H1 (cell line): ENCODE results near the gene TRIM67. TPM values are rescaled to one million over a fixed set of nuclear protein-coding genes. Genes with fewer than 3 reads are reported as not detected.

Source experiments
- CTCF ChIA-PET: fragments of 300-600 bp; sonication (Branson Sonifier 250); formaldehyde crosslinking; loops from one replicate; lab custom pipeline; 2021; ENCODE audit not compliant: partially characterized antibody; lab: Charles Lee
- POLR2A ChIA-PET: fragments of 300-600 bp; sonication (Branson Sonifier 250); formaldehyde crosslinking; loops from one replicate; lab custom pipeline; 2021; ENCODE audit warnings: inconsistent platforms; ENCODE audit not compliant: partially characterized antibody; lab: Charles Lee
- DNase-seq, 2 experiments: peaks; one replicate each; pipeline versions ENCODE4 v3.0.0 to v3.0.0-alpha.2; 2010 to 2022; ENCODE audit warnings: low spot score in 2 of 2, low read depth in 1 of 2, mixed read lengths in 1 of 2
- FAIRE-seq: peaks from 2 replicates; lab custom pipeline; 2011; peaks lifted over from hg19 to GRCh38; lab: Jason Lieb, UNC
- H2AFZ ChIP-seq: 2 replicates; pipeline ENCODE4 v1.8.1; 2012; ENCODE audit warnings: low read length, inconsistent platforms
- H2AK5ac ChIP-seq: 2 replicates; pipeline ENCODE4 v1.6.1; 2013; ENCODE audit warnings: low read depth, low read length
- H2BK120ac ChIP-seq: replicated peaks from 2 replicates; pipeline ENCODE3; 2013; ENCODE audit warnings: low read depth, low read length, inconsistent platforms
- H2BK12ac ChIP-seq: 2 replicates; pipeline ENCODE4 v1.6.1; 2013; ENCODE audit warnings: low read depth, low read length
- H2BK15ac ChIP-seq: 2 replicates; pipeline ENCODE4 v1.6.1; 2013; ENCODE audit warnings: low read length
- H2BK20ac ChIP-seq: 2 replicates; pipeline ENCODE4 v1.6.1; 2013; ENCODE audit warnings: low read length
- H2BK5ac ChIP-seq: 2 replicates; pipeline ENCODE4 v1.6.1; 2013; ENCODE audit warnings: low read depth, low read length
- H3K14ac ChIP-seq: 2 replicates; pipeline ENCODE4 v1.6.1; 2013; ENCODE audit warnings: inconsistent platforms; ENCODE audit not compliant: insufficient read length
- H3K18ac ChIP-seq: 2 replicates; pipeline ENCODE4 v1.6.1; 2013; ENCODE audit warnings: low read length; ENCODE audit errors: extremely low read depth
- H3K23ac ChIP-seq: 2 replicates; pipeline ENCODE4 v1.6.1; 2013; ENCODE audit warnings: inconsistent platforms; ENCODE audit not compliant: insufficient read length
- H3K23me2 ChIP-seq: 2 replicates; pipeline ENCODE4 v1.6.1; 2013; ENCODE audit warnings: low read depth, low read length
- H3K27ac ChIP-seq: 2 replicates; pipeline ENCODE4 v1.6.1; 2011; ENCODE audit warnings: low read depth, low read length, inconsistent platforms
- H3K27me3 ChIP-seq, 4 experiments: replicated peaks in 1 of 4; 1 replicate in 1 of 4; 2 replicates in 3 of 4; pipeline versions ENCODE4 v1.6.1 to v1.8.1; 2011 to 2013; ENCODE audit warnings: low read length in 3 of 4, mild to moderate bottlenecking in 3 of 4, inconsistent platforms in 2 of 4, mixed read lengths in 2 of 4, moderate library complexity in 1 of 4; ENCODE audit not compliant: control insufficient read depth in 3 of 4, insufficient read depth in 3 of 4; ENCODE audit errors: extremely low read depth in 1 of 4
- H3K36me3 ChIP-seq, 4 experiments: 2 replicates each; pipeline versions ENCODE4 v1.6.1 to v1.8.1; 2011 to 2013; ENCODE audit warnings: mild to moderate bottlenecking in 4 of 4, low read length in 3 of 4, moderate library complexity in 2 of 4, control low read depth in 1 of 4, inconsistent platforms in 1 of 4; ENCODE audit not compliant: insufficient read depth in 4 of 4, control insufficient read depth in 2 of 4
- H3K4ac ChIP-seq: replicated peaks from 2 replicates; pipeline ENCODE3; 2013; ENCODE audit warnings: low read length, low read depth, mixed read lengths, inconsistent platforms; ENCODE audit not compliant: insufficient read length
- H3K4me1 ChIP-seq, 4 experiments: replicated peaks in 1 of 4; 1 replicate in 1 of 4; 2 replicates in 3 of 4; pipeline versions ENCODE4 v1.6.1 to v1.8.1; 2011 to 2013; ENCODE audit warnings: low read length in 3 of 4, inconsistent platforms in 2 of 4, mixed read lengths in 1 of 4; ENCODE audit not compliant: insufficient read depth in 4 of 4, control insufficient read depth in 3 of 4
- H3K4me2 ChIP-seq, 2 experiments: 2 replicates each; pipeline versions ENCODE4 v1.6.1 to v1.8.1; 2011 to 2013; ENCODE audit warnings: low read depth in 2 of 2, low read length in 2 of 2, control low read depth in 1 of 2, inconsistent platforms in 1 of 2, mild to moderate bottlenecking in 1 of 2; ENCODE audit not compliant: insufficient read depth in 1 of 2
- H3K4me3 ChIP-seq, 4 experiments: fragments of 200-600, 300-600 bp in 1 of 4; sonication (generic), shearing (Covaris generic), sonication (Bioruptor Twin) in 1 of 4; 2 replicates each; pipeline versions ENCODE4 v1.5.1 to v1.8.1; 2011 to 2016; ENCODE audit warnings: low read length in 4 of 4, low read depth in 3 of 4, control low read depth in 2 of 4, inconsistent platforms in 2 of 4, mild to moderate bottlenecking in 2 of 4, mixed read lengths in 1 of 4, moderate library complexity in 1 of 4; ENCODE audit not compliant: insufficient read depth in 2 of 4; ENCODE audit errors: extremely low read depth in 1 of 4
- H3K56ac ChIP-seq: replicated peaks from 2 replicates; pipeline ENCODE3; 2013; ENCODE audit warnings: low read depth, mild to moderate bottlenecking, mixed read lengths, low read length, inconsistent platforms; ENCODE audit not compliant: insufficient read length
- H3K79me1 ChIP-seq: 2 replicates; pipeline ENCODE4 v1.6.1; 2013; ENCODE audit warnings: low read depth, low read length, control low read depth
- H3K79me2 ChIP-seq, 2 experiments: 2 replicates each; pipeline versions ENCODE4 v1.6.1 to v1.8.1; 2012 to 2013; ENCODE audit warnings: low read length in 2 of 2, mild to moderate bottlenecking in 2 of 2, inconsistent platforms in 1 of 2; ENCODE audit not compliant: insufficient read depth in 2 of 2, control insufficient read depth in 1 of 2
- H3K9ac ChIP-seq, 4 experiments: replicated peaks in 1 of 4; 1 replicate in 1 of 4; 2 replicates in 3 of 4; pipeline versions ENCODE4 v1.6.1 to v1.8.1; 2011 to 2013; ENCODE audit warnings: low read depth in 3 of 4, low read length in 3 of 4, control low read depth in 2 of 4, mild to moderate bottlenecking in 2 of 4, moderate library complexity in 2 of 4, inconsistent platforms in 1 of 4; ENCODE audit errors: extremely low read depth in 1 of 4
- H3K9me3 ChIP-seq, 2 experiments: 2 replicates each; pipeline versions ENCODE4 v1.6.1 to v1.8.1; 2012 to 2013; ENCODE audit warnings: mild to moderate bottlenecking in 2 of 2, moderate library complexity in 2 of 2, control low read depth in 1 of 2, inconsistent platforms in 1 of 2, low read depth in 1 of 2, low read length in 1 of 2, mixed read lengths in 1 of 2; ENCODE audit not compliant: insufficient read depth in 2 of 2
- H4K20me1 ChIP-seq, 2 experiments: replicated peaks in 1 of 2; 2 replicates each; pipeline versions ENCODE3 to v1.8.1; 2011 to 2013; ENCODE audit warnings: inconsistent platforms in 2 of 2, low read length in 2 of 2, mild to moderate bottlenecking in 1 of 2; ENCODE audit not compliant: insufficient read depth in 2 of 2, control insufficient read depth in 1 of 2
- H4K5ac ChIP-seq: 2 replicates; pipeline ENCODE4 v1.6.1; 2013; ENCODE audit warnings: low read length, low read depth, mixed read lengths, inconsistent platforms; ENCODE audit not compliant: insufficient read length
- H4K8ac ChIP-seq: 2 replicates; pipeline ENCODE4 v1.8.0; 2013; ENCODE audit warnings: mild to moderate bottlenecking, moderate library complexity, low read length, inconsistent platforms; ENCODE audit not compliant: insufficient read depth; ENCODE audit errors: extremely low read depth
- H4K91ac ChIP-seq: replicated peaks from 2 replicates; pipeline ENCODE3; 2013; ENCODE audit warnings: low read length, mixed read lengths, inconsistent platforms; ENCODE audit not compliant: insufficient read length
- CBX5 ChIP-seq: fragments of 300-800, 300-1000 bp; sonication (generic); IDR thresholded peaks from 2 replicates; pipeline ENCODE4 v1.7.1; 2016; ENCODE audit warnings: antibody characterized with exemption, low read length, low read depth
- CBX8 ChIP-seq: fragments of 300-800, 300-1000 bp; sonication (generic); IDR thresholded peaks from 2 replicates; pipeline ENCODE4 v1.7.1; 2016; ENCODE audit warnings: low read depth, low read length, borderline replicate concordance
- CREB1 ChIP-seq: IDR thresholded peaks from 2 replicates; pipeline ENCODE4 v1.6.1; 2012; ENCODE audit warnings: inconsistent platforms
- GABPA ChIP-seq: IDR thresholded peaks from 2 replicates; pipeline ENCODE4 v1.6.1; 2011; ENCODE audit warnings: mild to moderate bottlenecking, low read length, moderate library complexity, borderline replicate concordance; ENCODE audit not compliant: insufficient read depth
- KDM1A ChIP-seq: fragments of 200-600, 300-600 bp; sonication (generic); IDR thresholded peaks from 2 replicates; pipeline ENCODE4 v1.7.1; 2016; ENCODE audit warnings: mild to moderate bottlenecking, low read length, borderline replicate concordance
- POU5F1 ChIP-seq: IDR thresholded peaks from 2 replicates; pipeline ENCODE4 v1.6.1; 2011; ENCODE audit warnings: low read depth, mild to moderate bottlenecking, low read length, moderate library complexity
- RAD21 ChIP-seq, 2 experiments: IDR thresholded peaks in 1 of 2; conservative IDR thresholded peaks in 1 of 2; 2 replicates each; pipeline ENCODE4 v1.6.1; 2011; ENCODE audit warnings: low read depth in 2 of 2, low read length in 2 of 2, improper control_type of control experiment in 1 of 2, inconsistent platforms in 1 of 2, mild to moderate bottlenecking in 1 of 2, moderate library complexity in 1 of 2
- RBBP5 ChIP-seq: IDR thresholded peaks from 2 replicates; pipeline ENCODE4 v1.7.1; 2012; ENCODE audit warnings: low read depth, mild to moderate bottlenecking, inconsistent platforms, low read length, moderate library complexity, borderline replicate concordance
- RXRA ChIP-seq: IDR thresholded peaks from 2 replicates; pipeline ENCODE4 v1.6.1; 2011; ENCODE audit warnings: low read depth, mild to moderate bottlenecking, low read length, moderate library complexity; ENCODE audit not compliant: insufficient read depth
- SIN3A ChIP-seq, 2 experiments: IDR thresholded peaks in 1 of 2; conservative IDR thresholded peaks in 1 of 2; 2 replicates each; pipeline ENCODE4 v1.6.1; 2011 to 2012; ENCODE audit warnings: low read length in 2 of 2, improper control_type of control experiment in 1 of 2, low read depth in 1 of 2, mild to moderate bottlenecking in 1 of 2
- SP4 ChIP-seq: IDR thresholded peaks from 2 replicates; pipeline ENCODE4 v1.6.1; 2012; ENCODE audit warnings: low read length, inconsistent platforms
- SUZ12 ChIP-seq: fragments of 200-600 bp; sonication (generic); IDR thresholded peaks from 2 replicates; pipeline ENCODE4 v1.6.1; 2012; ENCODE audit warnings: mild to moderate bottlenecking, inconsistent platforms, low read length, moderate library complexity, mixed read lengths
- TAF1 ChIP-seq: IDR thresholded peaks from 2 replicates; pipeline ENCODE4 v1.6.1; 2011; ENCODE audit warnings: mild to moderate bottlenecking, low read depth, low read length
- TCF12 ChIP-seq: IDR thresholded peaks from 2 replicates; pipeline ENCODE4 v1.6.1; 2011; ENCODE audit warnings: low read depth, mild to moderate bottlenecking, low read length
- WGBS, 2 experiments: shearing (Covaris generic) in 1 of 2; methylation state at CpG; one replicate each; pipeline versions ENCODE4 v1.1.6 to v1.1.7; 2013 to 2015; ENCODE audit warnings: low lambda C conversion rate in 2 of 2, mixed read lengths in 2 of 2, inconsistent platforms in 1 of 2, low coverage in 1 of 2, missing lambda C conversion rate in 1 of 2; ENCODE audit not compliant: insufficient replicate concordance in 2 of 2, insufficient coverage in 1 of 2, insufficient read length in 1 of 2; ENCODE audit errors: extremely low coverage in 1 of 2, missing lambda C conversion rate in 1 of 2; 5-methylcytosine and 5-hydroxymethylcytosine counted together
- polyA plus RNA-seq, 7 experiments: library from polyadenylated mRNA; depleted of rRNA in 3 of 7; stranded (reverse) in 5 of 7; unstranded in 2 of 7; fragments of >200 nt in 5 of 7; fragments of 200-250 nt in 2 of 7; gene quantifications; 1 replicate in 5 of 7; 2 replicates in 1 of 7; 4 replicates in 1 of 7; pipeline versions ENCODE4 v1.2.1 to v1.2.3, GENCODE V29; 2011 to 2013; ENCODE audit warnings: missing spikeins in 2 of 7, mixed read lengths in 2 of 7
- total RNA-seq: library from RNA; stranded (reverse); fragmentation: NEBNext Ultra II Directional; extraction: Animal tissue kit (Norgen Biotek cat#: 25700); gene quantifications from 2 replicates; pipeline ENCODE4 v1.2.1, GENCODE V29; 2021

The TRIM67 gene
- total and polyA plus RNA-seq, 2 of the 8 experiments (the other 6 are each of a cell fraction or from before 2014, with no cell fraction given), result under 0.01 TPM; not detected in 1

- H3K23ac ChIP-seq, result no peak overlapping the region
- H3K4me2 ChIP-seq, result no peak overlapping the region
- H2BK20ac ChIP-seq, result no peak overlapping the region
- no peak for FAIRE-seq
- 92% methylated on average over 3 of the region's 3 CpGs; no CpG with 5 or more reads in 1 of the 2 experiments for WGBS, 2 experiments
- peaks cover 5% of the 10 kb centered on the region for H3K23me2 ChIP-seq
- no peak overlapping the region for H2AK5ac ChIP-seq
- ChIA-PET POLR2A (no interaction called here), CTCF (no interaction called here)
- peaks cover 5 to 12% (median 8%) of the 10 kb centered on the region in 4 experiments; a peak in 5 of 8 replicates for H3K36me3 ChIP-seq
- no peak overlapping the region for H4K8ac ChIP-seq
- DNase-seq, result no peak
- H3K79me1 ChIP-seq, result no peaks in the 10 kb centered on the region
- no peak overlapping the region for H3K14ac ChIP-seq
- no peak overlapping the region for H4K91ac ChIP-seq
- H4K5ac ChIP-seq, result no peak overlapping the region
- H3K4me1 ChIP-seq, result no peaks in the 10 kb centered on the region
- H3K9me3 ChIP-seq, result no peaks in the 10 kb centered on the region
- H3K79me2 ChIP-seq, result no peaks in the 10 kb centered on the region
- no peak overlapping the region for H3K4ac ChIP-seq
- H3K9ac ChIP-seq, result no peak overlapping the region
- H2BK120ac ChIP-seq, result no peak overlapping the region
- H3K56ac ChIP-seq, result no peak overlapping the region
- H3K27me3 ChIP-seq, result no peaks in the 10 kb centered on the region
- no peak overlapping the region for H3K18ac ChIP-seq
- no peak overlapping the region for H2AFZ ChIP-seq
- H3K27ac ChIP-seq, result no peak overlapping the region
- no peak overlapping the region for H2BK15ac ChIP-seq
- H2BK5ac ChIP-seq, result no peak overlapping the region
- H4K20me1 ChIP-seq, result peaks cover 0 to 3% of the 10 kb centered on the region in 2 experiments
- no peak overlapping the region for H3K4me3 ChIP-seq
- no peak overlapping the region for H2BK12ac ChIP-seq
- TF ChIP-seq TCF12, result no peak
- no peak for TF ChIP-seq RAD21 (IDR thresholded peaks at IDR 0.05 in 1 of 2, conservative IDR thresholded peaks at IDR 0.05 in 1 of 2; ENCODE audit: low read depth in 2 of 2, low read length in 2 of 2)
- no peak for TF ChIP-seq CREB1
- TF ChIP-seq POU5F1, result no peak
- TF ChIP-seq SUZ12, result no peak
- no peak for TF ChIP-seq SP4
- TF ChIP-seq CBX8, result no peak
- no peak for TF ChIP-seq CBX5
- TF ChIP-seq SIN3A (conservative IDR thresholded peaks at IDR 0.05 in 1 of 2, IDR thresholded peaks at IDR 0.05 in 1 of 2; ENCODE audit: low read depth in 1 of 2, low read length in 2 of 2), result no peak
- no peak for TF ChIP-seq GABPA
- TF ChIP-seq TAF1, result no peak
- no peak for TF ChIP-seq RXRA
- TF ChIP-seq KDM1A, result no peak
- TF ChIP-seq RBBP5, result no peak
Observed at GRCh38 chr1:231235526-231236207, 73.8 kb downstream of the TRIM67 start.
